ENCODE results near the gene NLRP4.

- TF ChIP-seq CTCF (IDR thresholded peaks at IDR 0.05) (no peak), POLR2A (IDR thresholded peaks at IDR 0.05) (no peak)
These were observed 22.1 kb downstream of the NLRP4 start for GRCh38 chr19:55858401-55858800.

Measured in right lobe of liver (tissue), 4 donors.